ENCODE measurements around the gene SETBP1.

The SETBP1 gene

DNA sequence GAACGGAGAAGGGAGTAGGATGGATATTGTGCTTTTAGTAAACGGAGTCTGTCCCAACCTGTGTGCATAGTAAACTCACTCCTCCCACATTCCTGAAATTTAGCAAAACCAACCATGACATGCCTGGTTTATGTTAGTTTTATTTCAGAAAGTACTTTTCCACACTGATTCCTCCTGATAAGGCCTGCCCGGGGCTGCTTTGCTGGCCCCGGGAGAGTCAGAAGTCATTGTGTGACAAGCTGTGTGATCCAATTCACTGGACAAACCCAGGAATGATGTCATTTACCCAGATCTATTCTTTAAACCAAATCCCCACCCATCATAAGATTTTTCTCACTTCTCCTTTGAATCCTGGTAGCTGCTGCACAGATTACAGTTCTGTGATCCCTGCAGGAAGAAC lies 109.0 kb downstream of the SETBP1 start:
- Histone ChIP-seq H2BK15ac (replicated peaks; ENCODE audit: low read depth) (no peak overlapping the region), H3K4me1 (ENCODE audit: control insufficient read depth, low read depth, low read length) (peaks cover 5% of the 10 kb centered on the region), H2BK120ac (ENCODE audit: low read depth, low read length) (no peak overlapping the region), H3K23ac (ENCODE audit: low read length) (no peak overlapping the region), H3K4me2 (ENCODE audit: low read length) (no peak overlapping the region), H3K27me3 (ENCODE audit: insufficient read depth, low read length, poor library complexity) (no peaks in the 10 kb centered on the region), H3K56ac (ENCODE audit: low read length) (no peak overlapping the region), H3K18ac (ENCODE audit: low read length) (no peak overlapping the region), H3K9ac (ENCODE audit: low read length) (no peak overlapping the region), H4K8ac (ENCODE audit: low read depth, low read length) (no peak overlapping the region), H2AK5ac (ENCODE audit: low read length) (no peak overlapping the region), H2BK5ac (ENCODE audit: low read length) (no peak overlapping the region), H3K79me1 (ENCODE audit: low read length) (no peaks in the 10 kb centered on the region), H4K5ac (ENCODE audit: low read length) (no peak overlapping the region), H3K79me2 (ENCODE audit: control insufficient read depth, insufficient read depth, low read length) (no peaks in the 10 kb centered on the region), H3K36me3 (ENCODE audit: control insufficient read depth, insufficient read depth, low read length) (no peaks in the 10 kb centered on the region), H3K4ac (ENCODE audit: low read depth, low read length) (no peak overlapping the region), H3K4me3 (ENCODE audit: low read length) (no peak overlapping the region), H3K27ac (ENCODE audit: low read depth, low read length) (no peak overlapping the region)
- no peak for DNase-seq
- no CpG with 5 or more reads among the region's 4 CpGs for WGBS (ENCODE audit: extremely low coverage, insufficient coverage, low lambda C conversion rate)

DNA sequence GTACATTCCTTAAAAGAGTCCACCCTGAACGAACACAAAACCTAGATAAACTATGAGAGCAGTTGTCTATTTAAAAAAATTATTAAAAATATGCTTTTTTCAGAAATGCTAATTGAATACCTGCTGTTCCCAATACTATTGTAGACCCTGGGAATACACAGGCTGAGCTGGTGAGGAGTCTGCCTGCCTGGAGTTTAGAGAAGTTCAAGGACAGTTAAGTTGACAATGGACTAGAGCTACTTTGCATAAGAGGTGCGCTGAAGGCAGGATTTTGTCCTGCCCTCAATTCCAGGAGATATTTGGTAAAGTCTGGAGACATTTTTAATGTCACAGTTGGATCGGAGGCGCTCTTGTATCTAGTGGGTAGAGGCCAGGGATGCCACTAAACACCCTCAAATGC lies 110.2 kb downstream of the SETBP1 start:
- Histone ChIP-seq H3K4me3 (ENCODE audit: low read length) (no peak overlapping the region), H4K8ac (ENCODE audit: low read depth, low read length) (no peak overlapping the region), H3K79me1 (ENCODE audit: low read length) (no peaks in the 10 kb centered on the region), H3K23ac (ENCODE audit: low read length) (no peak overlapping the region), H2BK5ac (ENCODE audit: low read length) (no peak overlapping the region), H3K4me2 (ENCODE audit: low read length) (no peak overlapping the region), H3K36me3 (ENCODE audit: control insufficient read depth, insufficient read depth, low read length) (no peaks in the 10 kb centered on the region), H3K27me3 (ENCODE audit: insufficient read depth, low read length, poor library complexity) (no peaks in the 10 kb centered on the region), H3K4me1 (ENCODE audit: control insufficient read depth, low read depth, low read length) (peaks cover 5% of the 10 kb centered on the region), H3K56ac (ENCODE audit: low read length) (peak overlapping the region; percentile 12), H4K5ac (ENCODE audit: low read length) (no peak overlapping the region), H3K18ac (ENCODE audit: low read length) (no peak overlapping the region), H2BK15ac (replicated peaks; ENCODE audit: low read depth) (no peak overlapping the region), H2AK5ac (ENCODE audit: low read length) (no peak overlapping the region), H3K27ac (ENCODE audit: low read depth, low read length) (no peak overlapping the region), H3K9ac (ENCODE audit: low read length) (no peak overlapping the region), H3K79me2 (ENCODE audit: control insufficient read depth, insufficient read depth, low read length) (no peaks in the 10 kb centered on the region), H3K4ac (ENCODE audit: low read depth, low read length) (no peak overlapping the region), H2BK120ac (ENCODE audit: low read depth, low read length) (no peak overlapping the region)
- no CpG with 5 or more reads among the region's 4 CpGs for WGBS (ENCODE audit: extremely low coverage, insufficient coverage, low lambda C conversion rate)
- DNase-seq = no peak

DNA sequence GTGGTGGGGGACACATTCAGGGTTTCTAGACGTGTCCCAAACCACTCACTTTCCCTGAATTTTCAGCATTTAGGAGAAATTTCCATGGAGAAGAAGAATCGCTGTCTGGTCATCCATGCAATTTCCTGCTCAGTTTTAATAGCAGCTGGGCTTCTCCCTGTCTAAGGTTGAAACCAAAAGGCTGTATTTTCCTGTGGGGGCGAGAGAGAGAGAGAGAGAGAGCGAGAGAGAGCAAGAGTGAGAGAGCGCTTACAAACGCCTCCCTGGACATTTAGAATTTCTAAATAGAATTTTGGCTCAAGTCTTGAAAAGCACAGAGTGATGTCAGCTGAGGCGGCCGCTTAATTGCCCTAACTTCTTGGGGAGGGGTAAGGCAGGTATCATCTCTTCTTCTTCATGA lies 110.8 kb downstream of the SETBP1 start:
- H3K9ac ChIP-seq (ENCODE audit: low read length) = no peak overlapping the region
- no peak overlapping the region for H3K56ac ChIP-seq (ENCODE audit: low read length)
- H2BK120ac ChIP-seq (ENCODE audit: low read depth, low read length) = no peak overlapping the region
- H2BK5ac ChIP-seq (ENCODE audit: low read length) = no peak overlapping the region
- no peaks in the 10 kb centered on the region for H3K36me3 ChIP-seq (ENCODE audit: control insufficient read depth, insufficient read depth, low read length)
- H3K18ac ChIP-seq (ENCODE audit: low read length) = no peak overlapping the region
- DNase-seq = no peak
- no peak overlapping the region for H3K4me3 ChIP-seq (ENCODE audit: low read length)
- no CpG with 5 or more reads among the region's 8 CpGs for WGBS (ENCODE audit: extremely low coverage, insufficient coverage, low lambda C conversion rate)
- H3K27ac ChIP-seq (ENCODE audit: low read depth, low read length) = no peak overlapping the region
- H3K79me2 ChIP-seq (ENCODE audit: control insufficient read depth, insufficient read depth, low read length) = no peaks in the 10 kb centered on the region
- H3K4me2 ChIP-seq (ENCODE audit: low read length) = no peak overlapping the region
- no peak overlapping the region for H4K8ac ChIP-seq (ENCODE audit: low read depth, low read length)
- H3K4me1 ChIP-seq (ENCODE audit: control insufficient read depth, low read depth, low read length) = peaks cover 5% of the 10 kb centered on the region
- no peak overlapping the region for H3K4ac ChIP-seq (ENCODE audit: low read depth, low read length)
- H2BK15ac ChIP-seq (replicated peaks; ENCODE audit: low read depth) = no peak overlapping the region
- no peaks in the 10 kb centered on the region for H3K79me1 ChIP-seq (ENCODE audit: low read length)
- no peak overlapping the region for H2AK5ac ChIP-seq (ENCODE audit: low read length)
- no peaks in the 10 kb centered on the region for H3K27me3 ChIP-seq (ENCODE audit: insufficient read depth, low read length, poor library complexity)
- no peak overlapping the region for H3K23ac ChIP-seq (ENCODE audit: low read length)
- H4K5ac ChIP-seq (ENCODE audit: low read length) = no peak overlapping the region

DNA sequence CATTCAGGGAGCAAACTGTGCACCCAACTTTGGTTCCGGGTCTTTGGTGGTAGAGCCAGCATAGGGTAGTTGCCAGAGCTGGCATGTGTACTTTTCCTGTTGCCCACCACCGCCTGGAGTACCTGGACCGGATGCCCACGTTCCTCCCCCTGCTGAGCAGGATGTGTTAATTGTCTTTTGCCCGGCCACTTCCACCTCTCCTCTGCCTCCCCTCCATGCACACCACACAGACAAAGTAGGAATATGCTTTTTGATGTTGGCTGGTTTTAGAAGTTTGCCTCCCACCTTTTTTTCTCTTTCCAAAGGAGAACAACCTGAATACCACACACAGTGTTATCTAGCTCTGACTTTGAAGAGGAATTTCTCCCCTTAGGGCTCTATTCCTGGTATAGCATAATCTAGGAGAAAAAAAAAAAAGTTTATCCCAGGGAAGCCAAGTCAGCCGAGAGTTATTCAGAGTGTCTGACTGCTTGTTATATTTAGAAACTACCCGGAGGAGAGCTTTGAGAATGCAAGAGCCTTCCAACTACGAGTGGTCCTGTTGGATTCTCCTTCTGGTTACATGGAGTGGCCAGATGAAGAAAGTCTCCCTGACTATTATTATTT lies 111.9 kb downstream of the SETBP1 start:
- H3K36me3 ChIP-seq (ENCODE audit: control insufficient read depth, insufficient read depth, low read length) = no peaks in the 10 kb centered on the region
- H4K8ac ChIP-seq (ENCODE audit: low read depth, low read length) = no peak overlapping the region
- H2AK5ac ChIP-seq (ENCODE audit: low read length) = no peak overlapping the region
- H3K56ac ChIP-seq (ENCODE audit: low read length) = no peak overlapping the region
- H3K4me3 ChIP-seq (ENCODE audit: low read length) = no peak overlapping the region
- no peak overlapping the region for H2BK120ac ChIP-seq (ENCODE audit: low read depth, low read length)
- DNase-seq = peak; percentile 55
- no peaks in the 10 kb centered on the region for H3K79me1 ChIP-seq (ENCODE audit: low read length)
- no peaks in the 10 kb centered on the region for H3K79me2 ChIP-seq (ENCODE audit: control insufficient read depth, insufficient read depth, low read length)
- no peak overlapping the region for H4K5ac ChIP-seq (ENCODE audit: low read length)
- no peaks in the 10 kb centered on the region for H3K27me3 ChIP-seq (ENCODE audit: insufficient read depth, low read length, poor library complexity)
- no peak overlapping the region for H3K4ac ChIP-seq (ENCODE audit: low read depth, low read length)
- no peak overlapping the region for H3K23ac ChIP-seq (ENCODE audit: low read length)
- peaks cover 5% of the 10 kb centered on the region for H3K4me1 ChIP-seq (ENCODE audit: control insufficient read depth, low read depth, low read length)
- H3K9ac ChIP-seq (ENCODE audit: low read length) = no peak overlapping the region
- H3K4me2 ChIP-seq (ENCODE audit: low read length) = no peak overlapping the region
- no CpG with 5 or more reads among the region's 8 CpGs for WGBS (ENCODE audit: extremely low coverage, insufficient coverage, low lambda C conversion rate)
- peak overlapping the region; percentile 31 for H3K18ac ChIP-seq (ENCODE audit: low read length)
- no peak overlapping the region for H2BK5ac ChIP-seq (ENCODE audit: low read length)
- H2BK15ac ChIP-seq (replicated peaks; ENCODE audit: low read depth) = no peak overlapping the region
- no peak overlapping the region for H3K27ac ChIP-seq (ENCODE audit: low read depth, low read length)

DNA sequence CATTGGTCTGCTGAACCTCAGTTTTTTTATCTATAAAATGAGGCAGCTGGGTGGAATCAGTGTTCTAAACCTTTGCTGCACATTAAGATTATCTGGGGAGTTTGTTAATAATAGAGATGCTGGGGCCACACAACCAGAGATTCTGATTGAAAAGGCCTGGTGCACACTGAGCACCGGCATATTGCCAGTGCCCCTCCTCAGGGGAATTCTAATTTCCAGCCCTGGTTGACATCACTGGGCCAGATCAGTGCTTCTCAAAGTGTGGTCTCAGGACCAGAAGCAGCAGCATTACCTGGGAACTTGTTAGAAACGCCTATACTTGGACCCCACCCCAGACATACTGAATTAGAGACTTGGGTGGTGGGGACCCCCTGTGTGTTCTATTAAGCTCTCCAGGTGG lies 112.5 kb downstream of the SETBP1 start:
- Histone ChIP-seq H3K79me1 (ENCODE audit: low read length) (no peaks in the 10 kb centered on the region), H2BK120ac (ENCODE audit: low read depth, low read length) (no peak overlapping the region), H3K27me3 (ENCODE audit: insufficient read depth, low read length, poor library complexity) (no peaks in the 10 kb centered on the region), H4K8ac (ENCODE audit: low read depth, low read length) (no peak overlapping the region), H3K4me3 (ENCODE audit: low read length) (no peak overlapping the region), H3K36me3 (ENCODE audit: control insufficient read depth, insufficient read depth, low read length) (no peaks in the 10 kb centered on the region), H3K4me1 (ENCODE audit: control insufficient read depth, low read depth, low read length) (peaks cover 5% of the 10 kb centered on the region), H4K5ac (ENCODE audit: low read length) (no peak overlapping the region), H3K18ac (ENCODE audit: low read length) (peak overlapping the region; percentile 31), H3K56ac (ENCODE audit: low read length) (no peak overlapping the region), H3K23ac (ENCODE audit: low read length) (no peak overlapping the region), H3K4me2 (ENCODE audit: low read length) (no peak overlapping the region), H2AK5ac (ENCODE audit: low read length) (no peak overlapping the region), H3K27ac (ENCODE audit: low read depth, low read length) (no peak overlapping the region), H2BK5ac (ENCODE audit: low read length) (no peak overlapping the region), H3K9ac (ENCODE audit: low read length) (no peak overlapping the region), H2BK15ac (replicated peaks; ENCODE audit: low read depth) (no peak overlapping the region), H3K4ac (ENCODE audit: low read depth, low read length) (no peak overlapping the region), H3K79me2 (ENCODE audit: control insufficient read depth, insufficient read depth, low read length) (no peaks in the 10 kb centered on the region)
- DNase-seq = no peak
- WGBS (ENCODE audit: extremely low coverage, insufficient coverage, low lambda C conversion rate) = no CpG with 5 or more reads among the region's 2 CpGs

DNA sequence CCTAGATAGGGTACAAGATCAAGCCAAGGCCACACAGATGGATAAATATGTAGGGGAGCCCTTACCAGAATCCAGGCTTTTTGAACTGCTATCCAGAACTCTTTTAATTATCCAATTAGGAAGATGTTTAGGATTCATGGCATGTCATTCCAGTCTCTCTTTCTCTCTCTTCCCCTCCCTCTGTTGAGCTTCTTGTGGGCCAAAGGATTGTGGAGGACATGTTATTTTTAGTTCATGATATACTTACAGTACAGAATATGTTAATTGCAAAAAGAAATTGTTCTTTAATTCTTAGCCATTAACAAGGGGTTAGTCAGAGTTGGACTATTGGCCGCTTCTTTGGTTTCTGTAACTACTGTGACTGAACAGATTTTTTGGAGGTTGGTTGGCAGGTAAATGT lies 113.0 kb downstream of the SETBP1 start:
- no peak overlapping the region for H3K23ac ChIP-seq (ENCODE audit: low read length)
- no peak overlapping the region for H4K8ac ChIP-seq (ENCODE audit: low read depth, low read length)
- no peak overlapping the region for H3K27ac ChIP-seq (ENCODE audit: low read depth, low read length)
- no peaks in the 10 kb centered on the region for H3K79me1 ChIP-seq (ENCODE audit: low read length)
- no peak overlapping the region for H3K4ac ChIP-seq (ENCODE audit: low read depth, low read length)
- no peak overlapping the region for H2BK5ac ChIP-seq (ENCODE audit: low read length)
- H3K27me3 ChIP-seq (ENCODE audit: insufficient read depth, low read length, poor library complexity) = no peaks in the 10 kb centered on the region
- DNase-seq = no peak
- H3K4me2 ChIP-seq (ENCODE audit: low read length) = no peak overlapping the region
- H3K9ac ChIP-seq (ENCODE audit: low read length) = no peak overlapping the region
- no peak overlapping the region for H2BK120ac ChIP-seq (ENCODE audit: low read depth, low read length)
- H4K5ac ChIP-seq (ENCODE audit: low read length) = no peak overlapping the region
- no peak overlapping the region for H3K56ac ChIP-seq (ENCODE audit: low read length)
- no CpG with 5 or more reads among the region's 1 CpG for WGBS (ENCODE audit: extremely low coverage, insufficient coverage, low lambda C conversion rate)
- H3K4me1 ChIP-seq (ENCODE audit: control insufficient read depth, low read depth, low read length) = peaks cover 5% of the 10 kb centered on the region
- no peak overlapping the region for H2BK15ac ChIP-seq (replicated peaks; ENCODE audit: low read depth)
- H2AK5ac ChIP-seq (ENCODE audit: low read length) = no peak overlapping the region
- no peaks in the 10 kb centered on the region for H3K79me2 ChIP-seq (ENCODE audit: control insufficient read depth, insufficient read depth, low read length)
- no peak overlapping the region for H3K4me3 ChIP-seq (ENCODE audit: low read length)
- peak overlapping the region; percentile 31 for H3K18ac ChIP-seq (ENCODE audit: low read length)
- no peaks in the 10 kb centered on the region for H3K36me3 ChIP-seq (ENCODE audit: control insufficient read depth, insufficient read depth, low read length)

All from mesendoderm (in vitro differentiated cells).